HEK293T (cell line): ENCODE measurements around the gene SCMH1.

Experiments used
- ARNT ChIP-seq: fragments of 450-650 bp; IDR thresholded peaks from 2 replicates; pipeline ENCODE4 v1.6.1; 2017; ENCODE audit warnings: mild to moderate bottlenecking
- FOXA1 ChIP-seq: fragments of 450-650 bp; IDR thresholded peaks from 2 replicates; pipeline ENCODE4 v1.6.1; 2016; ENCODE audit warnings: mild to moderate bottlenecking
- L3MBTL2 ChIP-seq: fragments of 450-650 bp; conservative IDR thresholded peaks from 2 replicates; pipeline ENCODE4 v1.6.1; 2016; ENCODE audit warnings: mild to moderate bottlenecking
- SUZ12 ChIP-seq: fragments of 450-650 bp; IDR thresholded peaks from 2 replicates; pipeline ENCODE4 v1.6.1; 2016; ENCODE audit warnings: mild to moderate bottlenecking
- TARDBP ChIP-seq: fragments of 450-650 bp; IDR thresholded peaks from 2 replicates; pipeline ENCODE4 v1.6.1; 2016

DNA sequence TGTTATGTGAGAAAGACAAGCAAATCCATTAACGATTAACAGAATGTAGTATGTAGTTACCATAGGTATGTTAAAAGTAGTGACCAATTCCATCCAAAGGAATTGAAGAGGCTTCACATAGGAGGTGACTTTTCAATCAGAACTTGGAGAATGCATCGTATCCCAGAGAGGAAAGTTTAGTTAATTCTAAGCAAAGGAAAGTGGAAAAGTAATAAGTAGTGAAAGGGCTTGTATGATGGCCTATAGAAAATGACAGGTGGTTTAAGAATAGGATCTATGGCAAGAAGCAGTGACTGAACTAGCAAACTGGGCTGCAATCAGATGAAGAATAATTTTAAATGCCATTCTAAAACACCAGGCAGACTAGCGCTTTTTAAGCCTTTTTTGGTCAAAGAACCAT, 16.6 kb downstream of the SCMH1 start:
- TF ChIP-seq ARNT (no peak), TARDBP (no peak), L3MBTL2 (no peak), FOXA1 (no peak), SUZ12 (no peak)
